Measurements from ENCODE around the gene HOXD4. TPM values are rescaled to one million over a fixed set of nuclear protein-coding genes. Genes with fewer than 3 reads are reported as not detected.

Gene HOXD4
- total and polyA plus RNA-seq, 2 experiments from 2014 or later: 1.4 to 2.5 TPM

DNA sequence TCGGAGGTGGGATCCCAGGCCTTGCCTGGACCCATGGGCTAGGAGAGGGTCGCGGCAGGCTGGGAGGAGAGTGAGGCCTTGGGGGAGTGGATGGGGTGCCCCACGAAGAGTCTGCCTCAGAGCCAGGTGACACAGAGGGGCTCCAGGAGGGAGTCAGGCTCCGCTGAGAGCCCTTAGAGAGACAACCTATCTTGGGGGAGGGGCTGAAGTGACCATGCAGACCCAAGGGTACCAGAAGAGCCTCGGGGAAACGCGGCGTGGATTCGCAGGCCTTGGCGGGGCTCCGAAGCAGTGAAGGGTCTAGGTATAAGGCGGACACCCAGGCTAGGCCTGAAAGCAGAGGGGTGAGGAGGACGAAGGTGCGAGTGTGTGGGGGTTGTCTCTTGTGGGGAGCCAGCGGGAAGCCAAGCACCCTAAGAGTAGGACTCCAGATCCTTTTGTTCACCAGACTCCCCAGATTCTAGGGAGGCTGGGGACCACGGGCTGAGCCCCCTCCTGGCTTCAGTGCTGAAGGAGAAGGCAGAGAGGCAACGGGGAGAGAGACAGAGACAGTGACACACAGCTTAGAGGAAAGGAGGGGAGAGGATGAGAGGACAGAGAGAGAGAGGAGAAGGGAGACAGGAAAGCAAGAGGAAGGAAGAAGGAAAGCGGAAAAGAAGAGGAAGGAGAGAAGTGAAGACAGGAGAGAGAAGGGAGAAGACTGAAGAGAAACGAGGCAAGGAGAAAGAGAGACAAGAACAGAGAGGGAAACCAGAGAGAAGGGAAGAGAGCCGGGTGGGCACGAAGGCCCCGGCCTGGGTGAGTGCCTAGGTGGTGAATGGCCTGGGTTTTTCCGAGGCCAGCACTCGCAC lies 45.4 kb upstream of the HOXD4 start:
- Histone ChIP-seq H3K9ac (peak overlapping the region; percentile 93), H3K79me2 (ENCODE audit: insufficient read depth) (peaks cover 88% of the 10 kb centered on the region), H3K9me2 (ENCODE audit: insufficient read depth) (no peaks in the 10 kb centered on the region), H3K36me3 (ENCODE audit: low read depth) (peaks cover 15% of the 10 kb centered on the region), H4K20me1 (ENCODE audit: insufficient read depth) (no peaks in the 10 kb centered on the region), H3K4me2 (ENCODE audit: unreplicated experiment) (peak overlapping the region; percentile 95), H3K4me1 (ENCODE audit: insufficient read depth) (peaks cover 8% of the 10 kb centered on the region), H3K27ac (peak overlapping the region; percentile 89), H3F3A (ENCODE audit: insufficient read depth) (peaks cover 34% of the 10 kb centered on the region), H3K27me3 (replicated peaks; ENCODE audit: insufficient read depth) (no peaks in the 10 kb centered on the region), H3K9me3 (ENCODE audit: low read depth) (no peaks in the 10 kb centered on the region), H3K4me3 (peak overlapping the region; percentile 88), H2AFZ (peak overlapping the region; percentile 82; the same call in 1 of the 2 replicates)
- no peak for TF ChIP-seq EZH2phosphoT487 (IDR thresholded peaks at IDR 0.05; ENCODE audit: insufficient read depth, low read depth)
- no peak for TF ChIP-seq EZH2 (IDR thresholded peaks at IDR 0.05; ENCODE audit: insufficient read depth, poor library complexity, severe bottlenecking)
- WGBS, 2 experiments (ENCODE audit: low coverage in 1 of 2, low lambda C conversion rate in 2 of 2, missing lambda C conversion rate in 2 of 2): 2 to 5% methylated on average over 24 to 25 of the region's 25 CpGs
- in situ Hi-C loops (cut with MboI): loop anchor here (25.0 kb wide), 1 partner anchor 1631 kb away; no protein-coding TSS in a partner anchor
- DNase-seq: peak; percentile 61

DNA sequence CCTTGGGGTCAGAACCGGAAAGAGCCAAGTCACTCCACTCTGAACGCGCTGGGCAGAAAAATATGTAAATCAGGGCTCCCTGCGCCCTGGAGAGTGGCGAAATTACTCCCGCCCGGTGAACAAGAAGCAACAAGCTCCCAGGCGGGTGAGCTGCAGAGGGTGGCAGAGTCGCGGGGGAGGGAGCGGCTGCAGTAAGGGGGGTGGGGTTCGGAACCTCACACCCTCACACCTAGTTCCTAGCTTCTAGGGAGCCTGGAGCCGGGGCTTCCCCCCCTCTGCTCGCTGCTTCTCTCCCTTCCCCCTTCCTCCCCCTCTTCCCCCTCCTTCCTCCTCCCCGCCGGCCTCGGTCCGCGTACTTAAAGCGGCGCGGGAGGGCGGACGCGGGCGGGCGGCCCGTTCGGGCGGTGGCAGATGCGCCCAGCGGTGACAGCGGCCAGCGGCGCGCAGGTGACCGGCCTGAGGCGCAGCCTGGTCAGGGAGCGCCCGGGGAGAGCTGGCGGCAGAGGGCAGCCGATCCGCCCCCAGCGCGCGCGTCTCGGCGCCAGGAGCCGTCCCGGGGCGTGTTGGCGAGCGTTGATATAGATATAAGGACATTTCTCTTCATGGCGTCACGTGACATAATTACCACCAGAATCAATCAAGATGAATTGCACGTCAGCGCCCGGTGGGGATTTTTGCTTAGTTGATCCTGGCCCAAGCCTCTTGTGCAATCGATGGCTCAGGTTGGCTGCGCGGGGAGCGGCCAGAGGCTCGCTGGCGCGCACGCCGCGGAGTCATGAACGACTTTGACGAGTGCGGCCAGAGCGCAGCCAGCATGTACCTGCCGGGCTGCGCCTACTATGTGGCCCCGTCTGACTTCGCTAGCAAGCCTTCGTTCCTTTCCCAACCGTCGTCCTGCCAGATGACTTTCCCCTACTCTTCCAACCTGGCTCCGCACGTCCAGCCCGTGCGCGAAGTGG lies 44.5 kb upstream of the HOXD4 start, which contains the start of gene HOXD11:
HOXD11 (plus strand) TSS at position 700 of the 959 bp plus-strand sequence; CDS start at position 776, 76 bp downstream.
- peak within 1 kb of the TSS; percentile 89 for H3K27ac ChIP-seq
- peak; percentile 96 for DNase-seq
- no peaks in the 10 kb centered on the region for H3K9me3 ChIP-seq (ENCODE audit: low read depth)
- H3K27me3 ChIP-seq (replicated peaks; ENCODE audit: insufficient read depth): no peaks in the 10 kb centered on the region
- H3K4me3 ChIP-seq: peak within 1 kb of the TSS; percentile 88
- H3K9ac ChIP-seq: peak within 1 kb of the TSS; percentile 93
- peaks cover 15% of the 10 kb centered on the region for H3K36me3 ChIP-seq (ENCODE audit: low read depth)
- TF ChIP-seq EZH2phosphoT487 (IDR thresholded peaks at IDR 0.05; ENCODE audit: insufficient read depth, low read depth) (no peak), EZH2 (IDR thresholded peaks at IDR 0.05; ENCODE audit: insufficient read depth, poor library complexity, severe bottlenecking) (no peak)
- H4K20me1 ChIP-seq (ENCODE audit: insufficient read depth): no peaks in the 10 kb centered on the region
- H3F3A ChIP-seq (ENCODE audit: insufficient read depth): peaks cover 34% of the 10 kb centered on the region
- peaks cover 8% of the 10 kb centered on the region for H3K4me1 ChIP-seq (ENCODE audit: insufficient read depth)
- no peaks in the 10 kb centered on the region for H3K9me2 ChIP-seq (ENCODE audit: insufficient read depth)
- WGBS, 2 experiments (ENCODE audit: low coverage in 1 of 2, low lambda C conversion rate in 2 of 2, missing lambda C conversion rate in 2 of 2): 1 to 2% methylated on average over 67 to 72 of the region's 85 CpGs
- peak within 1 kb of the TSS; percentile 95 for H3K4me2 ChIP-seq (ENCODE audit: unreplicated experiment)
- H3K79me2 ChIP-seq (ENCODE audit: insufficient read depth): peaks cover 96% of the 10 kb centered on the region
- 0 out of 2 replicates have a peak within 1 kb of the TSS, but pooled peaks have one; percentile 82 for H2AFZ ChIP-seq
- in situ Hi-C loops (cut with MboI): loop anchor here (25.0 kb wide), 1 partner anchor 1630 kb away; no protein-coding TSS in a partner anchor

DNA sequence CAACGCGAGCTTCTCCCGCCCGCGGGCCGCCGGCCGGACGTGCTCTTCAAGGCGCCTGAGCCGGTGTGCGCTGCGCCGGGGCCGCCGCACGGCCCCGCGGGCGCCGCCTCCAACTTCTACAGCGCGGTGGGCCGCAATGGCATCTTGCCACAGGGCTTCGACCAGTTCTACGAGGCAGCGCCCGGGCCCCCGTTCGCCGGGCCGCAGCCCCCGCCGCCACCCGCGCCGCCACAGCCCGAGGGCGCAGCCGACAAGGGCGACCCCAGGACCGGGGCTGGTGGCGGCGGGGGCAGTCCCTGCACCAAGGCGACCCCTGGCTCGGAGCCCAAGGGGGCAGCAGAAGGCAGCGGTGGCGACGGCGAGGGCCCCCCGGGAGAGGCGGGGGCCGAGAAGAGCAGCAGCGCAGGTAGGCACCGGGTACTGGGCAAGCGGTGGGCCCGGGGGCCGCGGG lies 43.6 kb upstream of the HOXD4 start:
- Histone ChIP-seq H3K79me2 (ENCODE audit: insufficient read depth) (peaks cover 96% of the 10 kb centered on the region), H3K36me3 (ENCODE audit: low read depth) (peaks cover 15% of the 10 kb centered on the region), H3K4me2 (ENCODE audit: unreplicated experiment) (peak overlapping the region; percentile 62), H3K9ac (peak overlapping the region; percentile 89), H3K9me2 (ENCODE audit: insufficient read depth) (no peaks in the 10 kb centered on the region), H3F3A (ENCODE audit: insufficient read depth) (peaks cover 28% of the 10 kb centered on the region), H3K27ac (peak overlapping the region; percentile 34), H3K9me3 (ENCODE audit: low read depth) (no peaks in the 10 kb centered on the region), H2AFZ (no peak overlapping the region), H3K4me3 (peak overlapping the region; percentile 74), H4K20me1 (ENCODE audit: insufficient read depth) (no peaks in the 10 kb centered on the region), H3K4me1 (ENCODE audit: insufficient read depth) (peaks cover 6% of the 10 kb centered on the region), H3K27me3 (replicated peaks; ENCODE audit: insufficient read depth) (no peaks in the 10 kb centered on the region)
- WGBS, 2 experiments (ENCODE audit: low coverage in 1 of 2, low lambda C conversion rate in 2 of 2, missing lambda C conversion rate in 2 of 2): 1 to 2% methylated on average over 24 to 30 of the region's 59 CpGs
- TF ChIP-seq EZH2phosphoT487 (IDR thresholded peaks at IDR 0.05; ENCODE audit: insufficient read depth, low read depth) (no peak), EZH2 (IDR thresholded peaks at IDR 0.05; ENCODE audit: insufficient read depth, poor library complexity, severe bottlenecking) (no peak)
- DNase-seq: peak; percentile 71
- in situ Hi-C loops (cut with MboI): loop anchor here (25.0 kb wide), 1 partner anchor 1630 kb away; no protein-coding TSS in a partner anchor
